Right hindlimb (tissue), 1 donor: Measurements from ENCODE around the gene DYSF.

Source experiments
- DNase-seq: peaks from one replicate; pipeline ENCODE4 v3.0.0-alpha.2; 2018

The DYSF gene

DNA sequence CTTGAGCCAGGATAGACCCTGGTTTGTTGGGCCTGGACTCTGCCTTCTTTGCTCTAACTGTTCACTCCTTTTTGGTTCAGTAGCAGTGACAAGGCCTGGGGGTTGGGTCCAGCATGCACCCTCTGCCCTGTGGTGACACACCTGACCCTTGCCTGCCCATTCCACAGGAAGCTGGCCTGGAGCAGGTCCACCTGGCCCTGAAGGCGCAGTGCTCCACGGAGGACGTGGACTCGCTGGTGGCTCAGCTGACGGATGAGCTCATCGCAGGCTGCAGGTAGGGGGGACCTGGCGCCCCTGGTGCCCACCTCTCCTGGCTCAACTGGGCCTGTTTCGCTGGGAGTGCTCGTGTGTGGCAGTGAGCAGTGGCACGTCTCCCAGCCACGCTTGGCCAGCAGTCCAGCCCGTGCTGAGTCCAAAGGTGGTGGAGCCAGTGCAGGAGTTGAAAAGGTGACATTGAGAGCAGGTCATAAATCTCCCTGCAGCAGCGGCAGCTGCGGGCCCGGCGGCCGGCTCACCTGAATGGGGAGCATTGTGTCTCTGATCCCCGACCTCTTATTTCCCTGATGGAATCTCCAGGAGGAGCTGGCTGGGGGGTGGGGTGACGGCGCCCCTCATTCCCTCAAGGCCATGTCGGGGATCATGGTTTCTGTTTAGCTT is 102.6 kb downstream of the DYSF start:
- peak; percentile 24 for DNase-seq

DNA sequence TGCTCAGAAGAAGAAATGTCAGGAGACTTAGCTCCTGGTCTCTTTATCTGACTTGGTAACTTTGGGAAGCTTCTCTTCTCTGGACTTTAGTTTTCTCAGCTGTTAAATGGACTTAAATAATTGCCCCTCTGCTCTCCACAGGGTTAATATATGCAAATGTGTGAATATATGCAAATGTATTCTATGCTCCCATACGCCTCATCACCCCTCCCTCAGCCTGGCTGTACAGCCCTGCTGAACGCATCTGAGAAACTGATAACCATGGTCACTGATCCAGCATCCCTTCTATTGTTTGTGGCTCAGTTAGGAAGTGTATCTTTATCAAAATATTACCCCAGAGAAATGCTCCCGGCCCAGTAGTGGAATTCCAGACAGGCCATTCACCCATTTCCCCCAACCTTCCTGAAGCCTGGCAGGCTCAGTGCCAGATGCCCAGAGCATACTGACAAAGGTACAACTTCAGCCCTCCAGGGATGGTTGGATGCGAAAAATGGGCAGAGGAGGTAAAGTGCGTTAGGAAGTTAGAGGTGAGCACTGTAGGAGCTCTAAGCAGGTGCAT is 103.4 kb downstream of the DYSF start:
- peak; percentile 1 for DNase-seq

DNA sequence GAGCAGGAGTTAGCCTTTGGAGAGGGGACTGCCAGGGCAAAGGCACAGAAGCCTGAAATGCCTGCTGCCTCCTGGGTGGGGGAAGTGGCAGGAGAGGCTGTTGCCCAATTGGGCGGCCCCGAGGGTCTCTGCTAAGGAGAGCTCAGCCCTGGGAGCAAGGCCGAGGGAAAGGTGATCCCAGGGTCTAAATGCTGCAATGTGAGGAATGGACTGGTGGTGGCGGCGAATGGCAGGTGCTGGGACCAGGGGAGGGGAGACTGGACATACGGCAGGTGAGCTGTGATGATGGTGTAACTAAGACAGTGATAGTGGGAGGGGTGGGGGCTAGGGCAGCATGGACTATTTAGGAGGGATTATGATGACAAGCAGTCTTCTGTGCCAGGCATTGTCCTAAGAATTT is 104.0 kb downstream of the DYSF start:
- DNase-seq = no peak

DNA sequence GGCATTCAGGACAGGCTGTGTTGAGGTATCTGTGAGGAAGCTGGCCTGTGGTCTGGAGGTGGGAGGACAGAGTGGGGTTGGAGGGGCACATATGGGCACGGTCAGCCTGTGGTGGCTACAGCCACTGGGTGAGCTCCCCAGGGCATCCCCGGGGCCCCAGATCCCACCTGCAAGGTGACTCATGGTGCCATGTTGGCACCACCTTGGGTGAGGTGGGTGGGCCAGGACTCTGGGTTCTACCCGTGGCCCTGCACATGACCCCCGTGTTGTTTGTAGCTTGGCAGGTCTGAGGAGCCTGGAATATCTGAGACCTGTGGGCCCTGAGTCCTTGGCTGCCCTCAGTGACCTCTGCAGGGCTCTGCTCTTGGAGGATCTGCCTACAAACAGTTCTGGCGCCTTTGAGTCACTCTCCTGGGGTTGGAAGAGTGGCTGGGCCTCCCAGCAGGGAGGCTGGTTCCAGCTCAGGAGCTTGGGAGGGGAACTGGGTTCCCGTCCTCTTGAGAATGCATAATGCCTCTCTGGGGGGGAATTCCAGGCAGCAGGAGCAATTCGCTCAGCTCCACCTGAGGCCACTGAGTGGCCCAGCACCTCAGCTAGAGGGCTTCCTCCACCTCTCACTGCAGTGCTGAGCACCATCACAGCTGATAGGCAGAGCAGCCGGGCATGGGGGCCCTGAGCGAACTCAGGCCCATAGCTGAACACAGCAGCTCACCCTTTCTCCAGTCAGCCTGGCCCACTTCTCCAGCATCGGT is 105.1 kb downstream of the DYSF start:
- DNase-seq = no peak

DNA sequence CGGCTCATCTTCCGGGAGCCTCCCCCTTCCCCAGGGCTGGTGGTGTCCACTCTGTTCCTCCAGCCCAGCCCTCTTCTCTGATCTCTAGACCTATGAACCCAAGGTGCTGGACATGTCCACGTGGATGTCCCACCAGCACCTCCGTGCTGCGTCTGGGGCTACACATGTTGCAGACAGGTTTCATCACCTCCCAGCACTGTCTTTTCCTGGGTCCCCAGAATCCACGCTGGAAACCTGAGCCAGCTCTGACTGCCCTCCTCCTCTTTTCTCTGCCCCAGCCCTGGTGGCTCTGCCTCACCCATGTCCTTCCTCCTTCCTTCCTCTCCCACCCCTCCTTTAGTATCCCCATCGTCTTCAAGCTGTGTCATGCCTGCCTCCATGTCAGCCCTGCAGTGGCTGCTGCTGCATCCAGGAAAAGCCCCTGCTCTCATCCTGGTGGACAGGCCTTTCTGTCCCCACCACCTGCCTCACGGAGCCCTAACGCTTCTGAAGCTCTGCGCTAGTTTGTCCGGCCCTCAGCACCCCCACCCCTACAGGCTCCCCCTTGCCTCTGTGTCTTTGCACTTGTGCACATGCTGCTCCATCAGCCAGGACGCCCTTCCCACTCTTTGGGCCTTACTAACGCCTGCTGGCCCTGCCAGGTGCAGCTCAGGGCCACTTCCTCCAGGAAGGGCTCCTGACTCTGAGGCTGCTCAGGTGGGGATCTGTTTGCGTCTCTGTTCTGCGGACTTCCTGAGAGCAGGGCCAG is 105.9 kb downstream of the DYSF start:
- no peak for DNase-seq

DNA sequence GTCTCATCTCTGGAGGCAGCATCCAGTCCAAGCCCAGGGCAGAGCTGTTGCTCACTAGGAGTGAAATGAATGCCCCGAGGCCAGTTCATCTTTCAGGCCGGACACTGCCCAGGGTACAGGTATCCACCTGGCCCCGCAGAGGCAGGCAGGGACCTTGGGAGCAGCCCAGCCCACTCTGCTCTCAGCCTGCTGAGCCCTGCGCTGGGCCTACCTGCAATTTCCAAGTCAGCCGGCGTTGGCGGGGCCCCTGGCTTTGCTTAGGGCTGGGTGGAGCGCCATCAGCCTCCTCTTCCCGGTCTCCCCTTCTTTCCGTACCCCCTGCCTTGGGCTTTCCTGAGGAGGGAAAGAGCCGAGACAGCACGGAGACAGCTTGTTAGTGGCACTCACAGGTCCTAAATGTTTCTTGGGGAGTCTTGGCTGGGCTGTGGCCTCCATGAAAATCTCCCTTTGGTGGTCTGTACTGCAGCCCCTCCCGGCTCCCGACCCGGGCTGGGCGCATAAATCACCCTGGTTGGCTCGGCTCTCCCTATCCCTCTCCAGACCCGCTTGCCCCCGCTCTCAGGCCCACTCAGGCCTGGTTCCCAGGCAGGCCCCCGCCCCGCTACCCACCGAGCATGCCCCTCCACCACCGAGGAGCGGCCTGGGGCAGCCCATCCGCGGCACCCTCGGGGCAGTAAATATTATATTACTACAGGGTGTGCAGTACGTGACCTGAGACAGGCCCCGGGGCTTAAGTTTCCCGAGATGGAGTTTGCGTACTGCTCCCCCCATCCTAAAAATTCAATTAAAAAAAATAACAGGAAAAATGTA is 106.7 kb downstream of the DYSF start:
- no peak for DNase-seq

DNA sequence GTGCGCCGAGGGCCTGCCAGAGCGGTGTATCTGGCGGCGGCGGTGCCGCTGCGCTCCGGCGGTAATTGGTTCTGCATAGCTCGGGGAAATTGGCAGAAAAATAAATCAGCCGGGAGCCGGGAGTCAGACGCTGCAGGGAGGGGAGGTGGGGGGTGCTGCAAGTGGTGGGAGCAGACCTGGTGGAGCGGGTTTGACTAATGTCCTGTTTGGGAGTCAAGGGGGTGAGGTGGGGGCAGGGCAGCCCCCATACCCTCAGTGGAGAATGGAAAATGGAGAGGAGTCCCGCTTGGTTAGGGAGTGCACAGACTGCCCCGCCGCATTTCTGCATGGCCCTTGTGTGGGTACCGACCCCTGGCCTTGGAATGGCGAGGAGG is 107.3 kb downstream of the DYSF start:
- peak; percentile 69 for DNase-seq

DNA sequence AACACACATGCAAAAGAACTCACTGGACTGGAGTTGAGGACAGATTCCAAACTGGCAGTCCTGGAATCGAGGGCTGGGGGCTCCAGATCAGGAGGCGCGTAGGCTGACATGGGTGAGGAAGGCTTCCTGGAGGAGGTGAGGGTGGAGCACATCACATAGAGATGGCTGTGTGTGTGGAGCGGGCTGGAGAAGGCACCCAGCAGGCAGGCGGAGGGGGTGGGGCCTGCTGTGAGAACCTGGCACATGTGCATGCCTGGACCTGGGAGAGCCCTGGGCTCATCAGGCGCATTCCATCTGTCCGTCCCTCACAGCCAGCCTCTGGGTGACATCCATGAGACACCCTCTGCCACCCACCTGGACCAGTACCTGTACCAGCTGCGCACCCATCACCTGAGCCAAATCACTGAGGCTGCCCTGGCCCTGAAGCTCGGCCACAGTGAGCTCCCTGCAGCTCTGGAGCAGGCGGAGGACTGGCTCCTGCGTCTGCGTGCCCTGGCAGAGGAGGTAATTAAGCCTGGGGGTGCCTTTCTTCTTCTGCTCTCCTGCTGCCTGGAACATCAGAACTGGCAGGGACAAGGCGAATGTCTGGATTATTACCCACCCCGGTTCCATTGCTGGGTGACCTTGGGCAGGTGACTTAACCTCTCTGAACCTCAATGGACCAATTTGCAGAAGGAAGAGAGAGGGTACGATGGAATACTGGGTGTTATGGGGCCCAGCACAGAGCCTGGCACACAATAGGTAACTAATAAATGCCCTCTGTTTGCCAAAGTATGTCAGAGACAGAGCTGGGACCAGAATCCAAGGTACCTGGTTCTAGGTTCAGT is 108.3 kb downstream of the DYSF start:
- DNase-seq = no peak

DNA sequence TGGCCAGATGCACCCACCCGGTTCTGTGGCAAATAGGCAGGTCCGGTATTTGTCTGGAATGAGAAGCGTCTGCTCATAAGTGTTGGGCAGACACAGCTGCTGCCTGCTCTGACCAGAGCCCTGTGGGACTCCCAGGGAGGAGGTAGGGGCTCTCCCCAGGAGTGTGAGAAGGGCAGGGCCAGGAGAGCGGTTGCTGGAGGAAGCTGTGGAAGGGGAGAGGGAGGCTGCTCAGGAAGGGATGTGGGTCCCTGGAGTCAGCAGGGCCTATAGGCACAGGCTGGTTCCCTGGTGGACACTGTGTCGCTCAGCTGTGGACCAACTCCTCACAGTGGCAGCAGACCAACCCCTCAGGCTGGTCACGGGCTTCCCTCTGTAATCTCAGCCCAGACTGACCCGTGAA is 109.2 kb downstream of the DYSF start:
- DNase-seq = no peak

DNA sequence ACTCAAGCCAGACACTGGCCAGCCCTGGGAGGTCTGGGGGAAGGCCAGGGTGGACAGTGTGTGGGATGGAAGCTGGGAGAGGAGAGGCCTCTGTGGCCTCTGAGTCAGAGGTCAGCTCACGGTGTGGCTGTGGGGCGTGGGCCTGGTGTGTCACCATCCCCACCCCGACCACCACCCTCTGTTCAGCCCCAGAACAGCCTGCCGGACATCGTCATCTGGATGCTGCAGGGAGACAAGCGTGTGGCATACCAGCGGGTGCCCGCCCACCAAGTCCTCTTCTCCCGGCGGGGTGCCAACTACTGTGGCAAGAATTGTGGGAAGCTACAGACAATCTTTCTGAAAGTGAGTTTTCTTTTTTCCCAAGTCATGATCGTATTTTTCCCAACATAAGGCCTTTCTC is 110.5 kb downstream of the DYSF start:
- no peak for DNase-seq

DNA sequence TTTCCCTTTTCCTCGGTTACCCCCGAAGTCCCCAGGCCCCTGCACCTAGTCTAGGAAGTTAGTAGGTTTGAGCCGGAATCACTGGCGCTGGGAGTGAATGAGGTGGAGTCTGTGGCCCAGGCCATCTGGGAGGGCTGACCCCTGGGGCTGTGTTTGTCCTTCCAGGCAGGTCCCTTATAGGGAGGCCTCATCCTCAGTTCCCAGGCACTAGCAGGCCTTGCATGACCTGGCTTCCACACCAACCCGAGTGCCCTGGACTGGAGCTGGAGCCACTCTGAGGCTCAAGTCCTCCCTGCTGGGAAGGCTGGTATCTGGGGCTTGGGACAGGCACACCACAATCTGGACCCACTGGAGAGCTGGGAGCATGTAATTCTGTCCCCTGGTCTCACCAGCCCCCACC is 111.0 kb downstream of the DYSF start:
- DNase-seq = no peak

DNA sequence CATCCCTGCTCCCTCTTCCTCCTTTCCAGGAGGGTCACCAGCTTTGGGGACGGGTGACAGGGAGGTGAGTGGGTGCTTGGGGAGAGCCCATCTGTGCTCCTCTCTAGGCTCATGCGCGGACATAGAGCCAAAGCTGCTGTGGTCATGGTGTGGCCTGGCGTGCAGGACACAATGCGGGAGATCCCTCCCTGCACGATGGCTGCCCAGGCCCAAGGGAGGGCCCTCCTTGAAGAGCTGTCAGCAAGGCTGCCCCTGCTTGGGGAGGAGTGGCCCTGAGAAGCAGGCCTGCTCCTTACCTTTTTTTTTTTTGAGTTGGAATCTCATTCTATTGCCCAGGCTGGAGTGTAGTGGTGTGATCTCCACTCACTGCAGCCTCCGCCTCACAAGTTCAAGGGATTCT is 111.4 kb downstream of the DYSF start:
- DNase-seq = no peak

DNA sequence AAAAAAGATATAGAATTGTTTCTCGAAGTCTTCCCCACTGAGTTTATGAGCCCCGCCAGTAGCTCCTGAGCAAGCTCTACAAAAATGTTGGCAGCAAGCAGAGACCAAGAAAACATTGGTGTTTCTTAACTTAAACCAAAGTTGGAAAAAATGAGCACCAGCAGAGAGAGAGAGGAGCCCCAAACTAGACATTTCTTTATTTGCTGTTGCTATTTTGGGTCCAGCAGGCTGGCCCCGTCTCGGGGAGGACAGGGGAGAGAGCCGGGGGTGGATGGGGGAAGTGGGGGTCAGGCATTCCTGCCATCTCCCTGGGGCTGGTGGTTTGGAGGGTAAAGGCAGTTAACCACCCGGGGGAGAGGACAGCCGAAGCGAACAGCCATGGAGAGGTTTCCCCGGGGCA is 113.0 kb downstream of the DYSF start:
- peak; percentile 74 for DNase-seq

DNA sequence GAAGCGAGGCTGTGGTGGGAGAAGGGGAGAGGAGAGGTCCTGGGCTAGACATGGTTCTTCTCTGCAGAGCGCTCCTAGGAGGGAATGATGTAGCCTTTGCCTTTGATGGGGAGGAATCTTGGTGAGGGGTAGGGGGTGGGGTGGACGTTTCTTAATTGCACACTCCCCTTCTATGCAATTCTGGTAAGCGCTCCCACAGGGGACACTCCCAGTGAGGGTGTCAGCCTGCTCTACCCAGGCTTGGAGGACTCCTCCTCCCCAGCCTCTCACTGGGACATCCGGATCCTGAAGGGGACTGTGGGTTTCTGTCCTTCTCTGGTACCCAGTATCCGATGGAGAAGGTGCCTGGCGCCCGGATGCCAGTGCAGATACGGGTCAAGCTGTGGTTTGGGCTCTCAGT is 114.3 kb downstream of the DYSF start:
- DNase-seq = no peak

DNA sequence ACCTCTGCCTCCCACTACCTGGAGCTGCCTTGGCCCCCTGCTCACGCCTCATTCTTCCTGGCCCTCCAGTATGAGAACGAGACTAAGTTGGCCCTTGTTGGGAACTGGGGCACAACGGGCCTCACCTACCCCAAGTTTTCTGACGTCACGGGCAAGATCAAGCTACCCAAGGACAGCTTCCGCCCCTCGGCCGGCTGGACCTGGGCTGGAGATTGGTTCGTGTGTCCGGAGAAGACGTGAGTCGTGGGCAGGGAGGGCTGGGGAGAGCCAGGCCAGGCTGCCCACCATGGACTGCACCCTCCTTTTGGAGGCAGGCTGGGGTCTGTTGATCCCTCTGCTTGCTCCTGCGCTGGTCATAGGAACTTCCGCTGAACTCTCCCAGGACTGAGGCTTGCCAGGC is 114.7 kb downstream of the DYSF start:
- DNase-seq = no peak

DNA sequence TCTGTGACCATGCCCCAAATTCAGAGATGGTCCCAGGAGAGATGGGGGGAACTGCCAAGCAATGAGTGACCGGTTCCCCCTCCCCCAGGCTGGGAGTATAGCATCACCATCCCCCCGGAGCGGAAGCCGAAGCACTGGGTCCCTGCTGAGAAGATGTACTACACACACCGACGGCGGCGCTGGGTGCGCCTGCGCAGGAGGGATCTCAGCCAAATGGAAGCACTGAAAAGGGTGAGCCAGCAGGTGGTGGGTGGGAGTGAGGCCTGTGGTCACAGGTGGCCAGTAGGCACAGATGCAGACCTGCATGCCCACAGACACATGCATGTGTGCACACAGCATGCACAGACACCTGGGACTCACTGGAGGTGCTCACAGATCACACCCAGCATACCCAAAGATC is 117.2 kb downstream of the DYSF start:
- DNase-seq = no peak

DNA sequence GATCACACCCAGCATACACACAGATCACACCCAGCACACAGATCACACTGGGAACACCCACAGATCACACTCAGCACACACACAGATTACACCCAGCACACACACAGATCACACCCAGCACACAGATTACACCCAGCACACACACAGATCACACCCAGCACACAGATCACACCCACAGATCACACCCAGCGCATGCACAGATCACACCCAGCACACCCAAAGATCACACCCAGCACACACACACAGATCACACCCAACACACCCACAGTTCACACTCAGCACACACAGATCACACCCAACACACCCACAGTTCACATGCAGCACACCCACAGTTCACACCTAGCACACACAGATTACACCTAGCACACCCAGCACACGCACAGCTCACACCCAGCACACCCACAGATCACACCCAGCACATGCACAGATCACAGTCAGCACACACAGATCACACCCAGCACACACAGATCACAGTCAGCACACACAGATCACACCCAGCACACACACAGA is 117.6 kb downstream of the DYSF start:
- no peak for DNase-seq

DNA sequence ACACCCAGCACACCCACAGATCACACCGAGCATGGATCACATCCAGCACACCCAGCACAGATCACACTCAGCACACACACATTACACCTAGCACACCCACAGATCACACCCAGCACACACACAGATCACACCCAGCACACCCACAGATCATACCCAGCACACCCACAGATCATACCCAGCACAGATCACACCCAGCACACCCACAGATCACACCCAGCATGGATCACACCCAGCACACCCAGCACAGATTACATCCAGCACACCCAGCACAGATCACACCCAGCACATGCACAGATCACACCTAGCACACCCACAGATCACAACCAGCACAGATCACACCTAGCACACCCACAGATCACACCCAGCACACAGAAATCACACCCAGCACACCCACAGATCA is 118.6 kb downstream of the DYSF start:
- DNase-seq = no peak

DNA sequence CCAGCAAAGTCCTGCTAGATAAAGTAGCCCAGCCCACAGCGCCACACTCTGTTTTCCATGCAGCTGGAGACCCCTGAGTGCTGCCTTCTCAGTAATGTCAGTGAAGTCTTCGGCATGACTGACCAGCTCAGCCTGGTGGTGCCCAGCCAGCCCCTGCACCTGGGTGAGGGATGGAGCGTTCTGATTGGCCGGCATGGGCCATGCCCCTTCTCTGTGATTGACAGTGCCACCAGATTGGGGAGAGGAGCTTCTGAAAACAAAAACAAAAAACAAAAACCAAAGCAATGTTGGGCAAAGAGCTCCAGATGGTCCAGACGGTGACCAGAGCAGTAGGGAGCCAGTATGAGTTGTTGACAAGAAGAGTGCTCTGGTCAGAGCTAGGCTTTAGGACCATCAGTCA is 122.6 kb downstream of the DYSF start:
- DNase-seq = no peak

DNA sequence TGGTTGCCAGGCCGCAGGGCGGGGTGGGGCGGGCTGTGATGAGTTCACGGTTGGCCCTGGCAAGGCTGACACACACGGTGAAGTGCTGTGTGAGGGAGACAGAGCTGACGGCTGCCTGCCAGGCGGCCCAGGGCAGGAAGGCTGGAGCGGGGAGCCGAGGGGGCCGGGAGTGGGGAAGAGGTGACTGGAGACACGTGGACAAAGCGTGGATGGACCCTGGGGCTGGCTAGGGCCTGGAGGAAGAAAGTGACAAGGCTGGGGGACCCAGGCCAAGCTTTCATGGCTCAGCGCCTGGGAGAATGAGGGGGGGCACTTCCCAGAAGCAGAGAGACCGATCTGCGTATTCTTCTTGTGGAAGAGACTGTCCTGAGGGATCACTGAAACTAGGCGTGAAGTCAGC is 123.2 kb downstream of the DYSF start:
- peak; percentile 85 for DNase-seq

DNA sequence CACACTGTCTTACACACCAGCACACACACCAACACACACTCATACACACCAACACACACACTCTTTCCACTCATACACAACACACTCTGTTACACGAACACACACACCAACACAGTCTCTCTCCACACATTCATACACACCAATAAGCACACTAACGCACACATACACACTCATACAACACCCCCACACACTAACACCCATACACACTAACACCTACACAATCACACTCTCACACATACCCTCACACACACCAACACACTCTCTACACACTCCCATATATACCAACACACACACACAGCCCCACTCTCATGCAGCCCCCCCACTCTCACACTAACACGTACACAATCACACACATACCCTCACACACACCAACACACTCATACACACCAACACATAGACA is 123.8 kb downstream of the DYSF start:
- DNase-seq = no peak
